COR-L47 (cell line): ENCODE results near the gene COX5B.
"Not testable (repeated sequence)": the region's sequence is repeated elsewhere in the genome, so short reads cannot be mapped to it uniquely, and the experiment has no call there.

Experiments
- DNase-seq: peaks from one replicate; lab custom pipeline; 2025; lab: John Stamatoyannopoulos, UW

The COX5B gene

GRCh38 chr2:97673182-97673914, 27.5 kb downstream of the COX5B start:
- DNase-seq = no peak

- no peak for DNase-seq
Measured at GRCh38 chr2:97673915-97674283, 28.0 kb downstream of the COX5B start.

- DNase-seq = no peak
Measured at GRCh38 chr2:97675430-97676113, 29.7 kb downstream of the COX5B start.

- no peak for DNase-seq
Measured at GRCh38 chr2:97676620-97677019, 30.8 kb downstream of the COX5B start.

- no peak for DNase-seq
Measured at GRCh38 chr2:97677480-97677879, 31.6 kb downstream of the COX5B start.

- DNase-seq = no peak
Measured at GRCh38 chr2:97678298-97678697, 32.4 kb downstream of the COX5B start.

GRCh38 chr2:97687235-97687634, 41.4 kb downstream of the COX5B start:
- not testable (repeated sequence) for DNase-seq

- no peak for DNase-seq
Measured at GRCh38 chr2:97688062-97688827, 42.4 kb downstream of the COX5B start.

GRCh38 chr2:97691166-97691565, 45.3 kb downstream of the COX5B start:
- DNase-seq = no peak

GRCh38 chr2:97693476-97693875, 47.6 kb downstream of the COX5B start:
- DNase-seq = no peak

- DNase-seq = no peak
Measured at GRCh38 chr2:97695744-97696143, 49.9 kb downstream of the COX5B start.

GRCh38 chr2:97697252-97698235, 51.7 kb downstream of the COX5B start:
- DNase-seq = peak; percentile 79
